Loucy (cell line): ENCODE measurements around the gene MBOAT7.

Source experiments
- H2AFZ ChIP-seq: fragments of 200-600 bp; sonication (generic); 2 replicates; pipeline ENCODE4 v1.6.0; 2016; ENCODE audit warnings: antibody characterized with exemption, mild to moderate bottlenecking, low read length, moderate library complexity
- H3F3A ChIP-seq: fragments of 200-600 bp; 2 replicates; pipeline ENCODE4 v1.6.0; 2016; ENCODE audit warnings: antibody characterized with exemption, low read depth, mild to moderate bottlenecking
- H3K27me3 ChIP-seq: fragments of 200-600 bp; sonication (generic); 2 replicates; pipeline ENCODE4 v1.6.1; 2014; ENCODE audit warnings: low read length, mild to moderate bottlenecking; ENCODE audit not compliant: insufficient read depth, poor library complexity, severe bottlenecking
- H3K36me3 ChIP-seq: fragments of 200-600 bp; sonication (generic); 2 replicates; pipeline ENCODE4 v1.6.1; 2016; ENCODE audit warnings: low read length; ENCODE audit not compliant: insufficient read depth
- H3K4me1 ChIP-seq: fragments of 200-600 bp; sonication (generic); 2 replicates; pipeline ENCODE4 v1.5.1; 2014; ENCODE audit warnings: low read length, mild to moderate bottlenecking; ENCODE audit not compliant: insufficient read depth, poor library complexity, severe bottlenecking
- H3K4me2 ChIP-seq: fragments of 200-600 bp; sonication (generic); 2 replicates; pipeline ENCODE4 v1.6.0; 2014; ENCODE audit warnings: antibody characterized with exemption, low read length, low read depth, mild to moderate bottlenecking; ENCODE audit not compliant: poor library complexity, severe bottlenecking
- H3K4me3 ChIP-seq: fragments of 200-600 bp; sonication (generic); 2 replicates; pipeline ENCODE4 v1.5.1; 2014; ENCODE audit warnings: low read length, mild to moderate bottlenecking, mixed read lengths; ENCODE audit not compliant: poor library complexity, severe bottlenecking
- H3K79me2 ChIP-seq: fragments of 200-600 bp; sonication (generic); 2 replicates; pipeline ENCODE4 v1.6.1; 2014; ENCODE audit warnings: low read length; ENCODE audit not compliant: insufficient read depth
- H3K9ac ChIP-seq: fragments of 200-600 bp; sonication (generic); 2 replicates; pipeline ENCODE4 v1.6.0; 2014; ENCODE audit warnings: mild to moderate bottlenecking, low read depth, low read length, moderate library complexity; ENCODE audit not compliant: poor library complexity, severe bottlenecking
- H3K9me2 ChIP-seq: fragments of 200-600 bp; sonication (generic); replicated peaks from 2 replicates; pipeline ENCODE4 v1.6.1; 2016; ENCODE audit warnings: low read depth, low read length, mixed read lengths
- H3K9me3 ChIP-seq: fragments of 200-600 bp; sonication (generic); 2 replicates; pipeline ENCODE4 v1.6.1; 2014; ENCODE audit warnings: mild to moderate bottlenecking, antibody characterized with exemption, low read length, low read depth; ENCODE audit not compliant: insufficient read depth
- H4K20me1 ChIP-seq: fragments of 200-600 bp; sonication (generic); 2 replicates; pipeline ENCODE4 v1.6.0; 2014; ENCODE audit warnings: antibody characterized with exemption, low read length, mild to moderate bottlenecking; ENCODE audit not compliant: insufficient read depth, poor library complexity, severe bottlenecking
- CTCF ChIP-seq: fragments of 200-600 bp; sonication (generic); conservative IDR thresholded peaks from 2 replicates; pipeline ENCODE4 v1.5.1; 2014; ENCODE audit warnings: mild to moderate bottlenecking, antibody characterized with exemption, low read length
- EZH2phosphoT487 ChIP-seq: fragments of 200-600 bp; IDR thresholded peaks from 2 replicates; pipeline ENCODE4 v1.6.1; 2018; ENCODE audit warnings: antibody characterized with exemption, mild to moderate bottlenecking, moderate library complexity, borderline replicate concordance

MBOAT7 gene

DNA sequence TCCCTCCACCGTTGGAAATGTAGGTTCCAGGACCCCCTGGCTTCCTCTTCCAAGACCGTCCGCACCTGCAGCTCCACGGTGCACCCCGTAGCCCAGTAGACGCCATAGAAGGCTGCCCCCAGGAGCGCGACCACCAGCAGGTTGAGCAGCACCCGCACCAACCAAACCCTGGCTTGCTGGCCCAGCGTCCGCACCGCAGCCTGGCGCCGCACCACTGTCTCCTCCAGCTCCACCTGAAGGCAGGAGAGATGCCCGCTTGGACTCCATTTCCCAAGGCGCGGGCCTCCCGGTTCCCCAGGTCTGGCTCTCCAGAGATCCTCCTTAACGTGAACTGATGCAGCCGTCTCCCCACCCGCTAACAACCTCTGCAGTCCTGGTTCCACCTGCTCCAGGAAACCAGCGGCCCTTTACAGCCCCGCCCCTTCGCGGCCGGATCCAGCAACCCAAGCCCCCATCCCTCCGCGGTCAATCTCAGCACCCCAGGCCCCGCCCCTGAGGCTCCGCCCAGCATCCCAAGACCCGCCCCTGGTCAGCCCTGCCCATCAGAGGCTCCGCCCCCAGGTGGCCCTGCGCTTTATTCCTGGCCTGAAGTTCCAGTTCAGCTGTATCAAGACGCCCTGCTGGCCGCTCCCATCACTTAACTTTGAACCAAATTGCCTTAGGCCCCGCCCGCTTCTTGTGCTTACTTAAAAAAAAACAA is 24.9 kb downstream of the MBOAT7 start:
- H3K9me2 ChIP-seq: no peaks in the 10 kb centered on the region
- peaks cover 8% of the 10 kb centered on the region for H3K4me1 ChIP-seq
- H3K79me2 ChIP-seq: peaks cover 19% of the 10 kb centered on the region; the same call in 1 of the 2 replicates
- no peak overlapping the region for H2AFZ ChIP-seq
- TF ChIP-seq CTCF: no peak
- TF ChIP-seq EZH2phosphoT487: no peak
- no peak overlapping the region for H3K4me3 ChIP-seq
- H4K20me1 ChIP-seq: no peaks in the 10 kb centered on the region
- H3K4me2 ChIP-seq: no peak overlapping the region
- H3K9ac ChIP-seq: no peak overlapping the region
- H3K9me3 ChIP-seq: no peaks in the 10 kb centered on the region
- no peaks in the 10 kb centered on the region for H3K27me3 ChIP-seq
- no peaks in the 10 kb centered on the region for H3K36me3 ChIP-seq
- no peaks in the 10 kb centered on the region for H3F3A ChIP-seq

GRCh38 chr19:54162884-54163283 is 26.5 kb downstream of the MBOAT7 start:
- Histone ChIP-seq H3K36me3 (no peaks in the 10 kb centered on the region), H3K4me2 (no peak overlapping the region), H3F3A (no peaks in the 10 kb centered on the region), H3K9me2 (no peaks in the 10 kb centered on the region), H2AFZ (no peak overlapping the region), H3K9me3 (no peaks in the 10 kb centered on the region), H3K79me2 (peaks cover 33% of the 10 kb centered on the region), H3K4me3 (no peak overlapping the region), H3K9ac (no peak overlapping the region), H3K27me3 (no peaks in the 10 kb centered on the region), H3K4me1 (peaks cover 21% of the 10 kb centered on the region), H4K20me1 (peaks cover 12% of the 10 kb centered on the region)
- no peak for TF ChIP-seq CTCF
- TF ChIP-seq EZH2phosphoT487: no peak

DNA sequence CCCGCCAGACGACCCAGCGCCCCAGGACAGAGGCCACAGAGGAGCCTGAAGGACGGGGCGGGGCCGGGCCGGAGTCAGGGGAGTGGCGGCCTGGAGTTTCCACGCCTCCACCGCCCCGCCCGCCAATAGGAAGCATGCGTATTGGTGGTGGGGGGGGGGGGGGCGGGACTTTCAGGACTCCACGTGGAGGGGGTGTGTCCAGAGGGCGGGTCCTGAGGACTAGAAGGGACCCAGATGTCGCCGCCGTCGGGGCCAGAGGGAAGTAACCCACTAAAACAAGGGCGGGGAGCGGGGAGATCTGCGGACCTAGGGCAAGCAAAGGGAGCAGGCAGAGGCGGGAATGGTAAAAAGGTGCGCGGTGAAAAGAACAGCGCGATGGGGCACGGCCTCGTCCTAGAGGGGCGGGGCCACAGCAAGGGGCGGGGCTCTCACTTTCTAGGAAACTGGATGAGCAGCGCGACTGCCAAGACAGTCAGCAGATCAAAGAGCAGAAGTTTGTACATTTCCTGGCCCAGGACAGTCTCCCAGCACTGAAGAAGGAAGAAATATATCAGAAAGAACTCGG is 27.1 kb downstream of the MBOAT7 start:
- H3K9me2 ChIP-seq: no peaks in the 10 kb centered on the region
- H3K36me3 ChIP-seq: no peaks in the 10 kb centered on the region
- no peaks in the 10 kb centered on the region for H3F3A ChIP-seq
- H2AFZ ChIP-seq: no peak overlapping the region
- no peaks in the 10 kb centered on the region for H3K27me3 ChIP-seq
- TF ChIP-seq CTCF (no peak), EZH2phosphoT487 (no peak)
- peaks cover 12% of the 10 kb centered on the region for H4K20me1 ChIP-seq
- H3K9ac ChIP-seq: no peak overlapping the region
- no peak overlapping the region for H3K4me2 ChIP-seq
- no peaks in the 10 kb centered on the region for H3K9me3 ChIP-seq
- no peak overlapping the region for H3K4me3 ChIP-seq
- H3K4me1 ChIP-seq: peaks cover 21% of the 10 kb centered on the region
- peaks cover 35% of the 10 kb centered on the region for H3K79me2 ChIP-seq
